ENCODE results near the gene DZIP1.
"Not testable (repeated sequence)": the region's sequence is repeated elsewhere in the genome, so short reads cannot be mapped to it uniquely, and the experiment has no call there.

Gene DZIP1

DNA sequence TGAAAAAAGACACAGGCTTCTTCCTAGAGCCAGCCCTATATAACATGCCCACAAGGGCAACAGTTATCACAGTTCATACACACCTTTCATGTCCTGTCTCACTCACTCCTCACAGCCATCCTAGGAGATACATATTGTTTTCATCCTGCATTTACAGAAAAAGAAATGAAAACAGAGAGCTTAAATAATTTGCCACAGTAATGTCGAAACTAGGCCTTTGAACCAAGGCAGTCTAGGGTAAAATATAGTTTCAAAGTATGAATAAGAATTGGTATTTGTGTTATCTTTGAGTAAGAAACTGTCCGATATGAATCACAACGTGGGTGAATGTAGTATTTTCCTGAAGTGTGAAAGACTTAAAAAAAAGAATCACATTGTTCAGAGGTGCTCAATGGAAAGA is 65.2 kb downstream of the DZIP1 start:
- no peak for DNase-seq (ENCODE audit: insufficient read length, low spot score)
- TF ChIP-seq, protein P1, sequence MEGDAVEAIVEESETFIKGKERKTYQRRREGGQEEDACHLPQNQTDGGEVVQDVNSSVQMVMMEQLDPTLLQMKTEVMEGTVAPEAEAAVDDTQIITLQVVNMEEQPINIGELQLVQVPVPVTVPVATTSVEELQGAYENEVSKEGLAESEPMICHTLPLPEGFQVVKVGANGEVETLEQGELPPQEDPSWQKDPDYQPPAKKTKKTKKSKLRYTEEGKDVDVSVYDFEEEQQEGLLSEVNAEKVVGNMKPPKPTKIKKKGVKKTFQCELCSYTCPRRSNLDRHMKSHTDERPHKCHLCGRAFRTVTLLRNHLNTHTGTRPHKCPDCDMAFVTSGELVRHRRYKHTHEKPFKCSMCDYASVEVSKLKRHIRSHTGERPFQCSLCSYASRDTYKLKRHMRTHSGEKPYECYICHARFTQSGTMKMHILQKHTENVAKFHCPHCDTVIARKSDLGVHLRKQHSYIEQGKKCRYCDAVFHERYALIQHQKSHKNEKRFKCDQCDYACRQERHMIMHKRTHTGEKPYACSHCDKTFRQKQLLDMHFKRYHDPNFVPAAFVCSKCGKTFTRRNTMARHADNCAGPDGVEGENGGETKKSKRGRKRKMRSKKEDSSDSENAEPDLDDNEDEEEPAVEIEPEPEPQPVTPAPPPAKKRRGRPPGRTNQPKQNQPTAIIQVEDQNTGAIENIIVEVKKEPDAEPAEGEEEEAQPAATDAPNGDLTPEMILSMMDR (IDR thresholded peaks at IDR 0.05; ENCODE audit: insufficient read depth, missing control alignments): no peak
- no peak for FAIRE-seq

DNA sequence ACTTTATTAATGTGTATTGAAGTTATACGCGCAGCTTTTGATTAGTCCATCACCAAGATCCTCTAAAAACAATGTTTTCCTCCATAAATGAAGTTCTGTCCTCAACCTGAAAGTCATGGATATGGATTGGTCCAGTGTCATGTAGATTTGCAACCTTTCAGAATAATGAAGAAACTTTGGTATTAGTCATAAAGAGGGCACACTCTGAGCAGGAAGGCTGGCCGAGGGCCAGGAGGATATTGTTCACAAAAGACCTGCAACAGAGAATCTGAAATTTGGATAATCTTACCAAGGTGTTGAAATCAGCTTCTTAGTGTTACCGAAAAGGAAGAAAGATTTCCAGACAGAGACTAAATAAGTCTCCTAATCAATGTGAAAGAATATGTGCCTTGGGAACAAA is 71.3 kb downstream of the DZIP1 start:
- TF ChIP-seq, protein P1 (IDR thresholded peaks at IDR 0.05; ENCODE audit: insufficient read depth, missing control alignments): no peak
- FAIRE-seq (no peak), DNase-seq (ENCODE audit: insufficient read length, low spot score) (no peak)

DNA sequence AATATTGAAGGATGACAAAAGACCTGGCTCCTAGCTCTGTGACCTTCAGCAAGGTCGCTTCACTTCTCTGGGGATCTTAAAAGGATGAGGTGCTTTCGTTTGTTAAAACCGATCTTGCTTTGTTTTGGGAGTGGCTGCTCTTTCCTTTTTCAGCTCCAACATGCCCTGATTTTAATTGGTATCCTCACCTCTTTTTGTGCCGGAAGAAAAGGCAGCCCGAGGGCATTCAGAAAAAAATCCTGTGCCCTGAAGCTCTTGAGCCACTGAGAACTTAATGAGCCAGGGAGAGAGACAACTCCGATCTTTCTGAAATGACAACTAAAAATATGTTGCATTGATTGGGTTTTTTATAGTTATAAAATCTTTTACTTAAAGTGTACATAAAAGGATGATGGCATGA is 72.6 kb downstream of the DZIP1 start:
- TF ChIP-seq, protein P1 (IDR thresholded peaks at IDR 0.05; ENCODE audit: insufficient read depth, missing control alignments): no peak
- FAIRE-seq (no peak), DNase-seq (ENCODE audit: insufficient read length, low spot score) (no peak)

DNA sequence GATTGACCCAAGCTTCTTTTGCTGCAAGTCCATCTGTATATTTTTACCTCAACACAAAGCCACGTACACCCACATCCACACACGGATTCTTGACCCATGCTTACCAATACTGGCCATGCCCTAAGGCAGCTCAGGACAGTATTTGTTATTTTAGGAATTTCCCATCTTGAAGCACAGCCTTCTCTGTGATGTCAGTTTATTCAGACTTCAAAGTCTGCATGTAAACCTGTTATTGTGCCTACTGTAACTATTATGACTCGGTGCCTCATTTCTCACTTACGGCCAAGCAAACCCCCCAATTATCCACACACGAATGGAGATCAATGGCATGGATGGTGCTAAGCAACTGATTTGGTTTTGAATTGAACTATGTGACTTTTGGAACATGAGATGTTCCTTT is 74.5 kb downstream of the DZIP1 start:
- TF ChIP-seq, protein P1 (IDR thresholded peaks at IDR 0.05; ENCODE audit: insufficient read depth, missing control alignments): no peak
- FAIRE-seq (no peak), DNase-seq (ENCODE audit: insufficient read length, low spot score) (no peak)

DNA sequence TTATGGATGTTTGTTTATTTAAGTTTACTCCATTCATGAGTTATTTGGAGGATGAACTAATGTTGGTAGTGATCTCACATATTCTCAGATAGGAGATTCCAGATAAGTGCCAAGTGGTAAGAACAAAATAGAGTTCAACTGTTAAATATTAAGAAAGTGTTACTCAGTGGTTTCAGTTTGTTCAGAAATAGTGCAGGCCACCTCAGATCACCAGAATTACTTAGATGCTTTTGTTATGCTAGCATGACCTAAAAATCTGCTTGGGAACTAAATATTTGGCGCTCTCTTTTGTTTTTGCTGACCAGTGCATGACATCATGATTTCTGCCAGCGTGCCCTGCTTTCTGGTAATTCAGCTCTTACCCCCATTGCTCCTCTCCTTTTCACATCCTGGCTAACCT is 76.4 kb downstream of the DZIP1 start:
- DNase-seq (ENCODE audit: insufficient read length, low spot score) (no peak), FAIRE-seq (no peak)
- TF ChIP-seq, protein P1 (IDR thresholded peaks at IDR 0.05; ENCODE audit: insufficient read depth, missing control alignments): no peak

DNA sequence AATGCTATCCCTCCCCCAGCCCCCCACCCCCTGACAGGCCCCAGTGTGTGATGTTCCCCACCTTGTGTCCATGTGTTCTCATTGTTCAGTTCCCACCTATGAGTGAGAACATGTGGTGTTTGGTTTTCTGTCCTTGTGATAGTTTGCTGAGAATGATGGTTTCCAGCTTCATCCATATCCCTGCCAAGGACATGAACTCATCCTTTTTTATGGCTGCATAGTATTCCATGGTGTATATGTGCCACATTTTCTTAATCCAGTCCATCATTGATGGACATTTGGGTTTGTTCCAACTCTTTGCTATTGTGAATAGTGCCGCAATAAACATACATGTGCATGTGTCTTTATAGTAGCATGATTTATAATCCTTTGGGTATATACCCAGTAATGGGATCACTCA is 78.7 kb downstream of the DZIP1 start:
- DNase-seq (ENCODE audit: insufficient read length, low spot score); FAIRE-seq: not testable (repeated sequence)

DNA sequence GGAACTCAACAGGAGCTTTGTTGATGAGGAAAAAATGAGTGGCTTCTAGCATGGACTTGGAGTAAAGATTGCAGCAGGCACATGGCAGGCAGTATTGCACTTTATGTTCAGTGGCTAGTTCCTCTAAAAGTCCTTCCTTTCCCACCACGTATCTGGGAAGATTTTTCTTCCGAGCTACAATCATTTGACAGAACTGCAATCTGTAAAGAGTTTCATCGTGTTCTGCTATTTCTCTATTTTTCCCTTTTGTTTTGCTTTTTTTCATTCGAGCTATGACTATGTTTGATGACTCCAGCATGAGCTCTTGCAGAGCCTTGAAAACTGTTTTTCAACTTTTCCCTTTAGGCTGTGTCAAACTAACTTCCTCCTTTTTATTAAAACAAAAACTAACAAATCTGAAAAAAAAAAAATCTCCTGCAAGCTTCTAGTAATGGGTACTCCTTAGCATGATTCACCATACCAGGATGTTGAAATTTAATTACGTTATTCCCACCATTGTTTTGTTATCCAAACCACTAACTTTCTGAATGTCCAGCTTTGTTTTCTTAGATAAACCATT is 79.7 kb downstream of the DZIP1 start:
- FAIRE-seq (no peak), DNase-seq (ENCODE audit: insufficient read length, low spot score) (no peak)
- TF ChIP-seq, protein P1 (IDR thresholded peaks at IDR 0.05; ENCODE audit: insufficient read depth, missing control alignments): no peak

DNA sequence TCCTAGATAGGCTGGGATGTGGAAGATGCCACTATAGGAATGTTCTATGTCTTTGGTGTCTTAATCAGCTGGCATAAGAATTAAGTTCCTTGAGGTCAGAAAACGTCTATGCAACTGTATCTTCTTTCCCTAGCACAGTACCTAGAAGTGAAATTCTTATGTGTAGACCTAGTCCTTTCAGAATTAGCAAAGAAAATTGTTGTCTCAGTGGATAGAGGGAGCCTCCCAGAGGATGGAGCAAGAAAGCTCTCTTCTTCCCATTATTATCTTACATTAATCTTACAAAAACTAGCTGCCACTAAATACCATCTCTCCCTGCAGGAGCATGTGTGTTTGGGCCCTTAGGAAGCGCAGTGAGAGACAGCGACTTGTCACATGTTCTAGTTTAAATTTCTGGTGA is 80.4 kb downstream of the DZIP1 start:
- FAIRE-seq: no peak
- TF ChIP-seq, protein P1 (IDR thresholded peaks at IDR 0.05; ENCODE audit: insufficient read depth, missing control alignments): no peak

More for the DNA sequence above, 80.4 kb downstream of the DZIP1 start:
- no peak for DNase-seq (ENCODE audit: insufficient read length, low spot score)
